HepG2 (cell line): Measurements from ENCODE around the gene TMEM183A. TPM values are rescaled to one million over a fixed set of nuclear protein-coding genes. Genes with fewer than 3 reads are reported as not detected.

Experiments
- ARNT2 ChIP-seq: sonication (generic); formaldehyde crosslinking; IDR thresholded peaks from 2 replicates; pipeline ENCODE4 v1.8.0; 2022; ENCODE audit warnings: mild to moderate bottlenecking, low read depth, missing genetic modification reagents, moderate library complexity
- ERF ChIP-seq: IDR thresholded peaks from 2 replicates; pipeline ENCODE4 v1.6.1; 2018; ENCODE audit warnings: missing biosample characterization, missing genetic modification reagents
- ESRRA ChIP-seq: sonication (generic); formaldehyde crosslinking; IDR thresholded peaks from 2 replicates; pipeline ENCODE4 v1.5.1; 2020; ENCODE audit warnings: mild to moderate bottlenecking, low read depth, missing genetic modification reagents
- HCFC1 ChIP-seq: fragments of 150-350 bp; IDR thresholded peaks from 2 replicates; pipeline ENCODE4 v1.6.1; 2014; ENCODE audit warnings: low read depth, low read length
- HDAC2 ChIP-seq: sonication (generic); formaldehyde crosslinking; IDR thresholded peaks from 2 replicates; pipeline ENCODE4 v1.4.0; 2020; ENCODE audit warnings: missing genetic modification reagents
- HNRNPK ChIP-seq: fragments of 200-400 bp; formaldehyde crosslinking; IDR thresholded peaks from 2 replicates; pipeline ENCODE4 v1.6.1; 2018; ENCODE audit warnings: low read length, low read depth, moderate library complexity, mild to moderate bottlenecking; ENCODE audit not compliant: poor library complexity, severe bottlenecking
- KLF11 ChIP-seq: IDR thresholded peaks from 2 replicates; pipeline ENCODE4 v1.6.1; 2016; ENCODE audit warnings: missing compliant biosample characterization
- NCOA2 ChIP-seq: sonication (generic); formaldehyde crosslinking; IDR thresholded peaks from 2 replicates; pipeline ENCODE4 v1.8.0; 2022; ENCODE audit warnings: inconsistent platforms
- PHF20 ChIP-seq: sonication (generic); formaldehyde crosslinking; IDR thresholded peaks from 2 replicates; pipeline ENCODE4 v1.5.0; 2020; ENCODE audit warnings: mild to moderate bottlenecking, missing genetic modification reagents
- PRDM15 ChIP-seq: sonication (generic); formaldehyde crosslinking; IDR thresholded peaks from 2 replicates; pipeline ENCODE4 v1.4.0; 2020; ENCODE audit warnings: missing genetic modification reagents
- REPIN1 ChIP-seq: sonication (generic); formaldehyde crosslinking; IDR thresholded peaks from 2 replicates; pipeline ENCODE4 v1.8.0; 2022; ENCODE audit warnings: missing genetic modification reagents, low read depth, mild to moderate bottlenecking, borderline replicate concordance
- RFX3 ChIP-seq: IDR thresholded peaks from 2 replicates; pipeline ENCODE4 v1.6.1; 2016; ENCODE audit warnings: missing biosample characterization, missing genetic modification reagents
- SMAD3 ChIP-seq: sonication (generic); formaldehyde crosslinking; IDR thresholded peaks from 2 replicates; pipeline ENCODE4 v1.4.0; 2020; ENCODE audit warnings: missing genetic modification reagents
- SMARCC2 ChIP-seq: fragments of 450-650 bp; IDR thresholded peaks from 2 replicates; pipeline ENCODE4 v1.6.1; 2017; ENCODE audit warnings: antibody characterized with exemption, mild to moderate bottlenecking
- TBP ChIP-seq: sonication (generic); formaldehyde crosslinking; IDR thresholded peaks from 2 replicates; pipeline ENCODE4 v1.5.0; 2020; ENCODE audit warnings: missing genetic modification reagents
- ZNF546 ChIP-seq: sonication (generic); formaldehyde crosslinking; conservative IDR thresholded peaks from 2 replicates; pipeline ENCODE4 v1.8.1; 2023; ENCODE audit warnings: mild to moderate bottlenecking, missing genetic modification reagents
- ZNF556 ChIP-seq: sonication (generic); formaldehyde crosslinking; IDR thresholded peaks from 2 replicates; pipeline ENCODE4 v1.4.0; 2020; ENCODE audit warnings: mild to moderate bottlenecking, missing genetic modification reagents, borderline replicate concordance
- ZNF644 ChIP-seq: IDR thresholded peaks from 2 replicates; pipeline ENCODE4 v1.6.1; 2016; ENCODE audit warnings: low read depth
- ZNF691 ChIP-seq: sonication (generic); formaldehyde crosslinking; IDR thresholded peaks from 2 replicates; pipeline ENCODE4 v1.4.0; 2020; ENCODE audit warnings: missing genetic modification reagents, low read depth, mild to moderate bottlenecking, borderline replicate concordance
- ZNF883 ChIP-seq: sonication (generic); formaldehyde crosslinking; IDR thresholded peaks from 2 replicates; pipeline ENCODE4 v1.5.1; 2020; ENCODE audit warnings: mild to moderate bottlenecking, missing genetic modification reagents; ENCODE audit errors: not compliant biosample characterization
- polyA plus RNA-seq, 8 experiments: library from polyadenylated mRNA; depleted of rRNA in 3 of 8; stranded (reverse) in 7 of 8; unstranded in 1 of 8; fragments of >200 nt; fragmentation: Illumina TruSeq in 4 of 8; extraction: Trizol in 4 of 8; gene quantifications; 2 replicates each; pipeline versions ENCODE4 v1.2.1 to v1.2.3, GENCODE V29; 2011 to 2016; ENCODE audit warnings: low read depth in 4 of 8, missing spikeins in 1 of 8, mixed read lengths in 1 of 8; ENCODE audit not compliant: insufficient read depth in 1 of 8
- total RNA-seq, 5 experiments: library from RNA; depleted of rRNA; stranded (reverse); fragments of >200 nt; fragmentation: Illumina TruSeq; extraction: Trizol; gene quantifications; 2 replicates each; pipeline ENCODE4 v1.2.3, GENCODE V29; 2016; ENCODE audit warnings: low read depth in 1 of 5
- TF ChIP-seq, protein P1 (sequence below): sonication (generic); formaldehyde crosslinking; IDR thresholded peaks from 2 replicates; pipeline ENCODE4 v1.4.0; 2020; ENCODE audit warnings: mild to moderate bottlenecking, missing genetic modification reagents
- TF ChIP-seq, protein P2 (sequence below): sonication (generic); formaldehyde crosslinking; IDR thresholded peaks from 2 replicates; pipeline ENCODE4 v1.4.0; 2020; ENCODE audit warnings: missing genetic modification reagents
- TF ChIP-seq, protein P3 (sequence below): sonication (generic); formaldehyde crosslinking; IDR thresholded peaks from 2 replicates; pipeline ENCODE4 v1.4.0; 2020; ENCODE audit warnings: mild to moderate bottlenecking, missing genetic modification reagents

The TMEM183A gene
- total and polyA plus RNA-seq, 2 of the 13 experiments (the other 11 are each of a cell fraction or from before 2014, with no cell fraction given), result 59.7 to 82.0 TPM

DNA sequence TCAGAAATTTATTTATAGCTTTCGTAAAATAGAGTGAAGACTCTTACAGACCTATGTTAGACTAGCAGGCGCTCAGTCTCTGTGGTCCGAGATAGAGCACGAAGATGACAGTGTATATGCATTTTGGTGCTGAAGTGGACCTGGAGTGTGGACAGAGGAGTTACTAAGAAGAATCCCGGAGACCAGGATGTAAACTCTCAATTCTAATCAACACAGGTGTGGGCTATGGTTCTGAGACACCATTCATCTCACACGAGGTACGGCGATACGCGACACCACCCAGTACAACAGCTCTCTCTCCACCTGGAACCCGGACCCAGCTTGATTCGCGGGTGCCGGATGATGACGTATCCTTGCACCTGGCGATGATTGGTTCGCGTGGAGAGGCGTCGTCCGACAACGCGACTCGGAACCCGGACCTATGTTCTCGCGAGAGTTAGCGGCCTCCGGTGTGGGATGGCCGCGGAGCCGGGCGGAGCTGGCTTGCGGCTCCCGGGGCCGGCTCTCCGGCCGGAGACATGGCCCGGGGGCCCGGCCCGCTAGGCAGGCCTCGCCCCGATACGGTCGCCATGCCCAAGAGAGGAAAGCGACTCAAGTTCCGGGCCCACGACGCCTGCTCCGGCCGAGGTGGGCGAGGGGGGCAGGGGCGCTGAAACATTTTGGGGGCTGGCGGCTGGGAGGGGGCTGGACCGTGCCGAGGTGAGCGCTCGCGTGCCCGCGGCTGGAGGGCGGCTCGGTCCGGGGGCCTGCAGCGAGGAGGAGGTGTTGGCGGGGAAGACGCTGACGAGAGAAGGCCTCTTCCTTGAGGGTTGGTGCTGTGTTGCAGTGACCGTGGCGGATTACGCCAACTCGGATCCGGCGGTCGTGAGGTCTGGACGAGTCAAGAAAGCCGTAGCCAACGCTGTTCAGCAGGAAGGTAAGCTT lies at the start of gene TMEM183A (continued):
- TF ChIP-seq PHF20 (CRISPR knock-in tag) (peak; percentile 93), ARNT2 (peak; percentile 42; the same call in 1 of the 2 replicates), ZNF691 (peak; percentile 25; the same call in 1 of the 2 replicates), ZNF546 (CRISPR knock-in tag) (peak; percentile 83; the same call in 1 of the 2 replicates), ZNF883 (no peak), TBP (no peak), HDAC2 (CRISPR knock-in tag) (peak; percentile 51; the same call in 1 of the 2 replicates), REPIN1 (CRISPR knock-in tag) (peak; percentile 85), SMARCC2 (no peak), ZNF644 (no peak), PRDM15 (CRISPR knock-in tag) (no peak), SMAD3 (CRISPR knock-in tag) (no peak), ESRRA (CRISPR knock-in tag) (peak; percentile 77), KLF11 (peak; percentile 71; the same call in 1 of the 2 replicates), ERF (CRISPR knock-in tag) (no peak; the same call in none of the 2 replicates), HNRNPK (peak; percentile 28), HCFC1 (peak; percentile 61; the same call in 1 of the 2 replicates), NCOA2 (CRISPR knock-in tag) (no peak; the same call in 1 of the 2 replicates), RFX3 (CRISPR knock-in tag) (no peak), ZNF556 (peak; percentile 79; the same call in 1 of the 2 replicates)
- TF ChIP-seq, protein P1, sequence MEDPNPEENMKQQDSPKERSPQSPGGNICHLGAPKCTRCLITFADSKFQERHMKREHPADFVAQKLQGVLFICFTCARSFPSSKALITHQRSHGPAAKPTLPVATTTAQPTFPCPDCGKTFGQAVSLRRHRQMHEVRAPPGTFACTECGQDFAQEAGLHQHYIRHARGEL (CRISPR knock-in tag), result no peak
- TF ChIP-seq, protein P2, sequence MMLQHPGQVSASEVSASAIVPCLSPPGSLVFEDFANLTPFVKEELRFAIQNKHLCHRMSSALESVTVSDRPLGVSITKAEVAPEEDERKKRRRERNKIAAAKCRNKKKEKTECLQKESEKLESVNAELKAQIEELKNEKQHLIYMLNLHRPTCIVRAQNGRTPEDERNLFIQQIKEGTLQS, result no peak
- TF ChIP-seq, protein P3, sequence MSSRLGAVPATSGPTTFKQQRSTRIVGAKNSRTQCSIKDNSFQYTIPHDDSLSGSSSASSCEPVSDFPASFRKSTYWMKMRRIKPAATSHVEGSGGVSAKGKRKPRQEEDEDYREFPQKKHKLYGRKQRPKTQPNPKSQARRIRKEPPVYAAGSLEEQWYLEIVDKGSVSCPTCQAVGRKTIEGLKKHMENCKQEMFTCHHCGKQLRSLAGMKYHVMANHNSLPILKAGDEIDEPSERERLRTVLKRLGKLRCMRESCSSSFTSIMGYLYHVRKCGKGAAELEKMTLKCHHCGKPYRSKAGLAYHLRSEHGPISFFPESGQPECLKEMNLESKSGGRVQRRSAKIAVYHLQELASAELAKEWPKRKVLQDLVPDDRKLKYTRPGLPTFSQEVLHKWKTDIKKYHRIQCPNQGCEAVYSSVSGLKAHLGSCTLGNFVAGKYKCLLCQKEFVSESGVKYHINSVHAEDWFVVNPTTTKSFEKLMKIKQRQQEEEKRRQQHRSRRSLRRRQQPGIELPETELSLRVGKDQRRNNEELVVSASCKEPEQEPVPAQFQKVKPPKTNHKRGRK (CRISPR knock-in tag), result no peak
